Pancreas (tissue), 10 donors: Measurements from ENCODE around the gene NKX2-8. TPM values are rescaled to one million over a fixed set of nuclear protein-coding genes. Genes with fewer than 3 reads are reported as not detected.

Experiments
- ATAC-seq, 4 donors: fragments of 200-7000 bp; cut with Tn5 transposase; one replicate each; pipeline versions ENCODE4 v1.8.0 to v1.9.1; 2020; ENCODE audit warnings: mild to moderate bottlenecking in 4 of 4, moderate library complexity in 4 of 4
- DNase-seq, 6 donors: peaks; one replicate each; pipeline ENCODE4 v3.0.0-alpha.2; 2020
- FAIRE-seq: peaks from 2 replicates; lab custom pipeline; 2012; peaks lifted over from hg19 to GRCh38; lab: Jason Lieb, UNC
- H3K27ac ChIP-seq, 4 donors: fragments of 200-600 bp; sonication (generic); 1 replicate in 3 of 4; 2 replicates in 1 of 4; pipeline versions ENCODE4 v1.5.0 to v1.8.0; 2020
- H3K27me3 ChIP-seq, 4 donors: fragments of 200-600 bp; one replicate each; pipeline ENCODE4 v1.8.0; 2021
- H3K36me3 ChIP-seq, 3 donors: fragments of 200-600 bp; sonication (generic) in 1 of 3; one replicate each; pipeline versions ENCODE4 v1.5.0 to v1.8.0; 2020 to 2021
- H3K4me1 ChIP-seq, 3 donors: fragments of 200-600 bp; one replicate each; pipeline ENCODE4 v1.8.0; 2021
- H3K4me3 ChIP-seq, 4 donors: fragments of 200-600 bp; sonication (generic) in 2 of 4; one replicate each; pipeline versions ENCODE4 v1.5.0 to v1.8.0; 2020 to 2021
- H3K9me3 ChIP-seq, 4 donors: fragments of 200-600 bp; one replicate each; pipeline ENCODE4 v1.8.0; 2021
- WGBS, 2 donors: extraction: QIAGEN DNeasy Blood & Tissue Kit; methylation state at CpG; one replicate each; pipeline ENCODE4 v1.1.7; 2013; 5-methylcytosine and 5-hydroxymethylcytosine counted together
- intact Hi-C, 3 donors: fragments of 100-400 bp; cut with DNase I; formaldehyde crosslinking; loops; one replicate each; pipeline versions ENCODE4 v1.11.1 to v1.14.2; 2022
- polyA plus RNA-seq, 2 donors: library from polyadenylated mRNA; stranded (reverse); fragments of 200-250 nt; gene quantifications; one replicate each; pipeline ENCODE4 v1.2.3, GENCODE V29; 2013
- total RNA-seq, 6 donors: library from RNA; stranded (reverse); fragmentation: NEBNext Ultra II Directional in 4 of 6; extraction: Animal tissue kit (Norgen Biotek cat#: 25700) in 4 of 6; gene quantifications; one replicate each; pipeline versions ENCODE4 v1.2.1 to v1.2.4, GENCODE V29; 2021 to 2023
- TF ChIP-seq, protein P1 (sequence below), 4 donors: fragments of 200-600 bp; sonication (generic) in 3 of 4; IDR thresholded peaks; one replicate each; pipeline versions ENCODE4 v1.5.0 to v1.8.0; 2021; ENCODE audit warnings: antibody characterized with exemption in 4 of 4
- donor health status: healthy with polysubstance abuse.
- donor health status: DM: no; HTN: no; CAD: no; lungs with moderate emphysema.
- donor health status: DM: no; HTN: no; CAD: no.
- donor health status: control.
- donor health status: control.
- donor health status: Bipolar disorder and iron deficiency.
- donor health status: DM: yes; HTN: yes; CAD: no.
- donor health status: DM: no; HTN: no; CAD: no.
- donor health status: DM: no; HTN: no; CAD: no.
- donor health status: DM: yes; HTN: yes; CAD: no.

NKX2-8 gene
- total and polyA plus RNA-seq, 8 donors, result 0.31 TPM; not detected in 7

DNA sequence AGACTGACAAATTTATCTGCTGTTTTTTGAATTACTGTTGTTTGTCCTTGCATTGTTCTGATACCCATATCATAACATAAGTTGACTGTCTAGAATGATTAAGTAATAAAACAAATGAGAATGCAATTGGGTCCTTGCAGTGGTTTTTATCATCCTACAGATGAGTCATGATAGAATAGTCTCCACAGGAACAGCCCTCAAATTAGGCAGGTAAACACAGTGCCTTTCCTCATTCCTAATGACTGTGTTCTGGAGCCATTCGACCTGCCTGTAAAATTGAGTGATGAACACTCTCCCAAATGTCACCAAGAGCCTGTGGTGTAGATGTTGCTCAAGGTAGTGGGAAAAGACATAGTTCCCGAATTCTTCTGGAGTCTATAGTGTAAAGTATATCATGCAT, 12.3 kb downstream of the NKX2-8 start:
- no peaks in the 10 kb centered on the region for H3K36me3 ChIP-seq
- DNase-seq, result no peak
- no peak for ATAC-seq
- no peak for FAIRE-seq
- TF ChIP-seq, protein P1, sequence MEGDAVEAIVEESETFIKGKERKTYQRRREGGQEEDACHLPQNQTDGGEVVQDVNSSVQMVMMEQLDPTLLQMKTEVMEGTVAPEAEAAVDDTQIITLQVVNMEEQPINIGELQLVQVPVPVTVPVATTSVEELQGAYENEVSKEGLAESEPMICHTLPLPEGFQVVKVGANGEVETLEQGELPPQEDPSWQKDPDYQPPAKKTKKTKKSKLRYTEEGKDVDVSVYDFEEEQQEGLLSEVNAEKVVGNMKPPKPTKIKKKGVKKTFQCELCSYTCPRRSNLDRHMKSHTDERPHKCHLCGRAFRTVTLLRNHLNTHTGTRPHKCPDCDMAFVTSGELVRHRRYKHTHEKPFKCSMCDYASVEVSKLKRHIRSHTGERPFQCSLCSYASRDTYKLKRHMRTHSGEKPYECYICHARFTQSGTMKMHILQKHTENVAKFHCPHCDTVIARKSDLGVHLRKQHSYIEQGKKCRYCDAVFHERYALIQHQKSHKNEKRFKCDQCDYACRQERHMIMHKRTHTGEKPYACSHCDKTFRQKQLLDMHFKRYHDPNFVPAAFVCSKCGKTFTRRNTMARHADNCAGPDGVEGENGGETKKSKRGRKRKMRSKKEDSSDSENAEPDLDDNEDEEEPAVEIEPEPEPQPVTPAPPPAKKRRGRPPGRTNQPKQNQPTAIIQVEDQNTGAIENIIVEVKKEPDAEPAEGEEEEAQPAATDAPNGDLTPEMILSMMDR (IDR thresholded peaks at IDR 0.05), result no peak
- no peaks in the 10 kb centered on the region for H3K4me1 ChIP-seq
- intact Hi-C loops, result no loop called here
- H3K27ac ChIP-seq, result no peak overlapping the region
- H3K4me3 ChIP-seq, result no peak overlapping the region
- peaks cover 0 to 9% (median 2%) of the 10 kb centered on the region in 4 donors for H3K27me3 ChIP-seq
- WGBS, 2 donors, result 15 to 16% methylated on average over 2 of the region's 2 CpGs
- H3K9me3 ChIP-seq, result no peaks in the 10 kb centered on the region

GRCh38 chr14:36556811-36557433, 25.5 kb downstream of the NKX2-8 start:
- Histone ChIP-seq H3K27me3 (no peaks in the 10 kb centered on the region), H3K9me3 (no peaks in the 10 kb centered on the region), H3K27ac (no peak overlapping the region), H3K4me1 (no peaks in the 10 kb centered on the region), H3K4me3 (no peak overlapping the region), H3K36me3 (no peaks in the 10 kb centered on the region)
- WGBS, 2 donors, result 51 to 54% methylated on average over 9 of the region's 9 CpGs
- peak in 3 of 4 donors; percentile 65 to 76 (median 69) for ATAC-seq
- FAIRE-seq, result no peak
- DNase-seq, result peak in 1 of 6 donors; percentile 22
- TF ChIP-seq, protein P1 (IDR thresholded peaks at IDR 0.05), result peak; percentile 43 to 75 (median 56)
- intact Hi-C loops, result loop anchor here in 1 of 3 donors (10.0 kb wide), 1 partner anchor 48 kb away; no protein-coding TSS in a partner anchor

DNA sequence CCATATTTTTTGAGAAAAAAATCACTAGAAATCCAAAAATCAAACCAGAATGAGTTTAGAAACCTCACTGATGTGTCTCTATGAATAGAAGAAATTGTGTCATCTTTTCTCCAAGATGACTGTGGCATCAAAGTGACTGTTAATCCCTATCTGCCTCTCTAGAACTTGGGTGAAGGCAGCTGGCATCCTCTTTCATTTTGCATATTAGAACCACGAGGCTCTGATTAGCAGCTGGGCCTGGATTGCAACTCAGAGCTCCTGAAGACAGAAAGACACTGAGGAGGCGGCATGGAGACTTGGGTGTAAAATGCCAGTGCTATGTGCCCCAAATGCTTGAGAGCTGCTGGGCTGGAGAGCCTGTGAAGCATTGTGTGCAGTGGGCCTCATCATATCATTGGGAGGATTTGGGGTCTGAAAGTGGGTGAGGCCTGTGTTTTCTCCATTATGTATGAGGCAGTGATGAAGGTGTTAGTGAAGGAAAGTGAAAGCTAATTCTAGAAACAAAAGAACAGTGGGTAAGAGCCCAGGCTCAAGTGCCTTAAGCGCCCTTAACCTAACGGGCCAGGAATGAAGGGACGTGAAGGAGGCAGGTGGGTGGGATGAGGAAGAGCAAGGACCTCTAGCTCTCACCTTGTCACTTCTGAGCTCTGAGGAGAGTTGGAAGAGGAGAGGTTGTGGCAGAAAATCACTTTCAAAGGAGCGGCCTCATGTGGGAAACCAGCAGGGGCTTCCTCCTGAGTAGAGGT, 26.2 kb downstream of the NKX2-8 start:
- no peaks in the 10 kb centered on the region for H3K27me3 ChIP-seq
- intact Hi-C loops, result loop anchor here in 1 of 3 donors (10.0 kb wide), 1 partner anchor 49 kb away; no protein-coding TSS in a partner anchor
- FAIRE-seq, result no peak
- no peak overlapping the region for H3K27ac ChIP-seq
- H3K9me3 ChIP-seq, result no peaks in the 10 kb centered on the region
- H3K4me3 ChIP-seq, result no peak overlapping the region
- H3K36me3 ChIP-seq, result no peaks in the 10 kb centered on the region
- 63 to 68% methylated on average over 6 of the region's 6 CpGs for WGBS, 2 donors
- no peak for DNase-seq
- H3K4me1 ChIP-seq, result no peaks in the 10 kb centered on the region
- ATAC-seq, result no peak
- TF ChIP-seq, protein P1 (IDR thresholded peaks at IDR 0.05), result no peak

GRCh38 chr14:36553656-36554260, 28.7 kb downstream of the NKX2-8 start:
- Histone ChIP-seq H3K4me3 (no peak overlapping the region), H3K27me3 (no peaks in the 10 kb centered on the region), H3K27ac (no peak overlapping the region), H3K9me3 (no peaks in the 10 kb centered on the region), H3K4me1 (no peaks in the 10 kb centered on the region), H3K36me3 (no peaks in the 10 kb centered on the region)
- DNase-seq (peak in 1 of 6 donors; percentile 30), FAIRE-seq (peak; percentile 61), ATAC-seq (peak; percentile 58 to 89 (median 82))
- TF ChIP-seq, protein P1 (IDR thresholded peaks at IDR 0.05), result peak; percentile 18 to 59 (median 46)
- intact Hi-C loops, result loop anchor here in 1 of 3 donors (10.0 kb wide), 1 partner anchor 51 kb away; no protein-coding TSS in a partner anchor
- 29 to 30% methylated on average over 4 of the region's 4 CpGs for WGBS, 2 donors
